Lung (tissue), 12 donors: Measurements from ENCODE around the gene CGNL1. TPM values are rescaled to one million over a fixed set of nuclear protein-coding genes. Genes with fewer than 3 reads are reported as not detected.

Experiments used
- ATAC-seq: fragments of 200-7000 bp; cut with Tn5 transposase; one replicate; pipeline ENCODE4 v1.9.1; 2020; ENCODE audit warnings: moderate number of reproducible peaks; ENCODE audit not compliant: insufficient read depth, low FRiP score
- DNase-seq, 3 donors: peaks; one replicate each; pipeline ENCODE4 v3.0.0-alpha.2; 2013 to 2017
- H3K27ac ChIP-seq, 2 donors: one replicate each; pipeline ENCODE4 v1.5.1; 2013; ENCODE audit warnings: mild to moderate bottlenecking in 2 of 2, moderate library complexity in 2 of 2, control low read depth in 1 of 2, inconsistent platforms in 1 of 2, low read depth in 1 of 2, low read length in 1 of 2
- H3K27me3 ChIP-seq, 3 donors: one replicate each; pipeline ENCODE4 v1.5.1; 2013; ENCODE audit warnings: low read length in 2 of 3; ENCODE audit not compliant: control insufficient read depth in 3 of 3, insufficient read depth in 3 of 3
- H3K36me3 ChIP-seq, 4 donors: one replicate each; pipeline ENCODE4 v1.5.1; 2013; ENCODE audit warnings: low read length in 4 of 4, mild to moderate bottlenecking in 1 of 4, moderate library complexity in 1 of 4; ENCODE audit not compliant: control insufficient read depth in 4 of 4, insufficient read depth in 4 of 4
- H3K4me1 ChIP-seq, 5 donors: one replicate each; pipeline ENCODE4 v1.5.1; 2013; ENCODE audit warnings: low read length in 5 of 5, mild to moderate bottlenecking in 2 of 5, moderate library complexity in 1 of 5; ENCODE audit not compliant: control insufficient read depth in 5 of 5, insufficient read depth in 5 of 5
- H3K4me3 ChIP-seq: one replicate; pipeline ENCODE4 v1.5.1; 2013; ENCODE audit warnings: mild to moderate bottlenecking, control low read depth, moderate library complexity
- H3K9ac ChIP-seq, 2 donors: one replicate each; pipeline ENCODE4 v1.5.1; 2013; ENCODE audit warnings: low read length in 2 of 2, control low read depth in 1 of 2; ENCODE audit not compliant: insufficient read depth in 1 of 2
- H3K9me3 ChIP-seq, 4 donors: one replicate each; pipeline ENCODE4 v1.5.1; 2013; ENCODE audit warnings: low read length in 3 of 4, mild to moderate bottlenecking in 1 of 4, moderate library complexity in 1 of 4; ENCODE audit not compliant: control insufficient read depth in 4 of 4, insufficient read depth in 3 of 4
- CTCF ChIP-seq: IDR thresholded peaks from 2 replicates; pipeline ENCODE4 v1.5.1; 2012; ENCODE audit warnings: mild to moderate bottlenecking; ENCODE audit errors: control extremely low read depth, extremely low read depth
- WGBS, 2 donors: extraction: QIAGEN DNeasy Blood & Tissue Kit; methylation state at CpG; one replicate each; pipeline ENCODE4 v1.1.7; 2013; 5-methylcytosine and 5-hydroxymethylcytosine counted together
- polyA plus RNA-seq, 2 donors: library from polyadenylated mRNA; stranded (reverse); fragments of 200-250 nt; gene quantifications; one replicate each; pipeline ENCODE4 v1.2.1, GENCODE V29; 2013
- total RNA-seq, 2 donors: library from RNA; depleted of rRNA in 1 of 2; stranded (reverse); fragments of >200 nt in 1 of 2; gene quantifications; one replicate each; pipeline ENCODE4 v1.2.1, GENCODE V29; 2014 to 2021
- donor health status: control.
- donor health status: control.
- donor health status: Bipolar disorder and iron deficiency.
- donor health status: healthy.
- donor health status: DM: yes; HTN: yes; CAD: no.

The CGNL1 gene
- total and polyA plus RNA-seq, 4 donors, result 9.0 to 42.5 (median 22.9) TPM

GRCh38 chr15:57461541-57461940 lies 85.2 kb downstream of the CGNL1 start:
- ATAC-seq, result no peak
- WGBS, 2 donors, result 72 to 75% methylated on average over 5 of the region's 5 CpGs

GRCh38 chr15:57462381-57462780 lies 86.1 kb downstream of the CGNL1 start:
- H3K36me3 ChIP-seq, result peaks cover 0 to 3% (median 0%) of the 10 kb centered on the region in 4 donors
- H3K4me1 ChIP-seq, result peaks cover 2 to 15% (median 4%) of the 10 kb centered on the region in 5 donors
- H3K27ac ChIP-seq, result no peak overlapping the region
- DNase-seq, result peak in 2 of 3 donors; percentile 49 to 56
- no peaks in the 10 kb centered on the region for H3K9me3 ChIP-seq
- WGBS, 2 donors, result 55 to 68% methylated on average over 2 of the region's 2 CpGs
- no peak overlapping the region for H3K9ac ChIP-seq
- H3K4me3 ChIP-seq, result no peak overlapping the region
- TF ChIP-seq CTCF, result no peak
- no peaks in the 10 kb centered on the region for H3K27me3 ChIP-seq
- ATAC-seq, result no peak

More at GRCh38 chr15:57461541-57461940, 85.2 kb downstream of the CGNL1 start:
- Histone ChIP-seq H3K27ac (no peak overlapping the region), H3K9ac (no peak overlapping the region), H3K4me3 (no peak overlapping the region), H3K9me3 (no peaks in the 10 kb centered on the region), H3K36me3 (peaks cover 0 to 3% (median 0%) of the 10 kb centered on the region in 4 donors), H3K4me1 (peaks cover 2 to 16% (median 4%) of the 10 kb centered on the region in 5 donors), H3K27me3 (no peaks in the 10 kb centered on the region)
- no peak for TF ChIP-seq CTCF
- DNase-seq, result no peak

GRCh38 chr15:57463360-57463759 lies 87.1 kb downstream of the CGNL1 start:
- Histone ChIP-seq H3K9me3 (no peaks in the 10 kb centered on the region), H3K27ac (no peak overlapping the region), H3K36me3 (peaks cover 0 to 3% (median 0%) of the 10 kb centered on the region in 4 donors), H3K27me3 (no peaks in the 10 kb centered on the region), H3K4me1 (peaks cover under 1 to 6% (median 2%) of the 10 kb centered on the region in 5 donors), H3K4me3 (no peak overlapping the region), H3K9ac (no peak overlapping the region)
- ATAC-seq (no peak), DNase-seq (no peak)
- no peak for TF ChIP-seq CTCF
- 77 to 92% methylated on average over 7 of the region's 7 CpGs for WGBS, 2 donors

- Histone ChIP-seq H3K4me3 (no peak overlapping the region), H3K4me1 (peaks cover 0 to 2% (median 0%) of the 10 kb centered on the region in 5 donors), H3K36me3 (peaks cover 0 to 3% (median under 1%) of the 10 kb centered on the region in 4 donors), H3K9ac (no peak overlapping the region), H3K9me3 (no peaks in the 10 kb centered on the region), H3K27me3 (no peaks in the 10 kb centered on the region), H3K27ac (no peak overlapping the region)
- 92 to 94% methylated on average over 3 of the region's 3 CpGs for WGBS, 2 donors
- ATAC-seq, result no peak
- DNase-seq, result no peak
- TF ChIP-seq CTCF, result no peak
These were observed 88.2 kb downstream of the CGNL1 start for GRCh38 chr15:57464480-57464879.
